IMR-90 (cell line): ENCODE measurements around the gene ENOX1. TPM values are rescaled to one million over a fixed set of nuclear protein-coding genes. Genes with fewer than 3 reads are reported as not detected.

Source experiments
- ATAC-seq: fragments of 200-7000 bp; cut with Tn5 transposase; 2 replicates; pipeline ENCODE4 v1.9.1; 2020; ENCODE audit warnings: low read depth, mild to moderate bottlenecking, moderate library complexity
- BruUV-seq: library from RNA; stranded (reverse); fragments of 400-500 nt; replicated peaks from 2 replicates; lab custom pipeline; 2021; lab: Mats Ljungman, UMichigan
- CTCF ChIA-PET: fragments of 300-600 bp; formaldehyde crosslinking; extraction: SDS; loops from one replicate; lab custom pipeline; 2021; ENCODE audit warnings: antibody characterized with exemption; lab: Yijun Ruan, JAX
- POLR2A ChIA-PET: fragments of 300-600 bp; sonication (Branson Sonifier 250); formaldehyde crosslinking; loops from one replicate; lab custom pipeline; 2022; ENCODE audit warnings: antibody characterized with exemption; ENCODE audit not compliant: unreplicated experiment; lab: Charles Lee
- DNase-seq: peaks from one replicate; pipeline ENCODE4 v3.0.0; 2013
- H2AFZ ChIP-seq: replicated peaks from 2 replicates; pipeline ENCODE3; 2013; ENCODE audit warnings: low read length, mild to moderate bottlenecking; ENCODE audit not compliant: poor library complexity
- H2AK5ac ChIP-seq: 2 replicates; pipeline ENCODE4 v1.6.1; 2013; ENCODE audit warnings: low read depth, low read length, inconsistent platforms
- H2AK9ac ChIP-seq: replicated peaks from 2 replicates; pipeline ENCODE3; 2013; ENCODE audit warnings: mild to moderate bottlenecking, low read depth, low read length, moderate library complexity; ENCODE audit not compliant: poor library complexity
- H2BK120ac ChIP-seq: 2 replicates; pipeline ENCODE4 v1.6.1; 2013; ENCODE audit warnings: low read depth, low read length, inconsistent platforms
- H2BK15ac ChIP-seq: 3 replicates; pipeline ENCODE4 v1.6.1; 2013; ENCODE audit warnings: low read depth, low read length, inconsistent platforms
- H2BK20ac ChIP-seq: 2 replicates; pipeline ENCODE4 v1.6.1; 2013; ENCODE audit warnings: low read depth, mild to moderate bottlenecking, inconsistent platforms, low read length, moderate library complexity
- H2BK5ac ChIP-seq: 2 replicates; pipeline ENCODE4 v1.6.1; 2013; ENCODE audit warnings: mild to moderate bottlenecking, low read depth, low read length, inconsistent platforms; ENCODE audit not compliant: poor library complexity, severe bottlenecking
- H3K14ac ChIP-seq: replicated peaks from 2 replicates; pipeline ENCODE4 v1.6.1; 2013; ENCODE audit warnings: low read depth, low read length, inconsistent platforms
- H3K18ac ChIP-seq: 2 replicates; pipeline ENCODE4 v1.6.1; 2013; ENCODE audit warnings: low read depth, low read length, control low read depth
- H3K23ac ChIP-seq: 2 replicates; pipeline ENCODE4 v1.6.1; 2013; ENCODE audit warnings: low read depth, low read length, inconsistent platforms
- H3K27ac ChIP-seq: 2 replicates; pipeline ENCODE4 v1.5.1; 2013; ENCODE audit warnings: mild to moderate bottlenecking, control low read depth, low read length; ENCODE audit not compliant: insufficient read depth
- H3K27me3 ChIP-seq: 2 replicates; pipeline ENCODE4 v1.6.1; 2013; ENCODE audit warnings: low read length; ENCODE audit not compliant: control insufficient read depth, insufficient read depth
- H3K36me3 ChIP-seq: 2 replicates; pipeline ENCODE4 v1.6.1; 2013; ENCODE audit warnings: low read length, mixed read lengths; ENCODE audit not compliant: control insufficient read depth, insufficient read depth
- H3K4ac ChIP-seq: 2 replicates; pipeline ENCODE4 v1.6.1; 2013; ENCODE audit warnings: low read depth, low read length, inconsistent platforms
- H3K4me1 ChIP-seq: 2 replicates; pipeline ENCODE4 v1.6.1; 2013; ENCODE audit warnings: low read length, mixed read lengths; ENCODE audit not compliant: control insufficient read depth, insufficient read depth
- H3K4me2 ChIP-seq: 2 replicates; pipeline ENCODE4 v1.6.1; 2013; ENCODE audit warnings: low read depth, mild to moderate bottlenecking, control low read depth, low read length, moderate library complexity
- H3K4me3 ChIP-seq: 2 replicates; pipeline ENCODE4 v1.5.1; 2013; ENCODE audit warnings: low read depth, mild to moderate bottlenecking, control low read depth, low read length, moderate library complexity; ENCODE audit not compliant: insufficient read depth
- H3K56ac ChIP-seq: 2 replicates; pipeline ENCODE4 v1.6.1; 2013; ENCODE audit warnings: low read length, inconsistent platforms; ENCODE audit not compliant: insufficient read depth; ENCODE audit errors: extremely low read depth
- H3K79me1 ChIP-seq, 2 experiments: 2 replicates each; pipeline ENCODE4 v1.6.1; 2013; ENCODE audit warnings: low read length in 2 of 2, inconsistent platforms in 1 of 2, low read depth in 1 of 2
- H3K9ac ChIP-seq: 2 replicates; pipeline ENCODE4 v1.6.1; 2013; ENCODE audit warnings: low read depth, low read length, control low read depth
- H3K9me1 ChIP-seq: 2 replicates; pipeline ENCODE4 v1.6.1; 2013; ENCODE audit warnings: low read length, inconsistent platforms; ENCODE audit not compliant: insufficient read depth
- H3K9me3 ChIP-seq: 2 replicates; pipeline ENCODE4 v1.6.1; 2013; ENCODE audit warnings: low read length; ENCODE audit not compliant: control insufficient read depth, insufficient read depth
- H4K20me1 ChIP-seq: 2 replicates; pipeline ENCODE4 v1.6.1; 2013; ENCODE audit warnings: low read length, inconsistent platforms; ENCODE audit not compliant: insufficient read depth
- H4K5ac ChIP-seq: 2 replicates; pipeline ENCODE4 v1.6.1; 2013; ENCODE audit warnings: mild to moderate bottlenecking, low read depth, low read length, control low read depth
- H4K8ac ChIP-seq, 2 experiments: 2 replicates each; pipeline ENCODE4 v1.6.1; 2013; ENCODE audit warnings: low read depth in 2 of 2, low read length in 2 of 2, control low read depth in 1 of 2, inconsistent platforms in 1 of 2
- H4K91ac ChIP-seq: 2 replicates; pipeline ENCODE4 v1.6.1; 2013; ENCODE audit warnings: low read depth, low read length, inconsistent platforms; ENCODE audit not compliant: insufficient read depth
- CHD1 ChIP-seq: IDR thresholded peaks from 2 replicates; pipeline ENCODE4 v1.6.1; 2012; ENCODE audit warnings: low read depth, low read length, improper control_type of control experiment
- NFE2L2 ChIP-seq: fragments of 150-350 bp; IDR thresholded peaks from 2 replicates; pipeline ENCODE4 v1.6.1; 2016; ENCODE audit warnings: low read depth, mild to moderate bottlenecking, low read length
- POLR2A ChIP-seq: IDR thresholded peaks from 2 replicates; pipeline ENCODE4 v1.6.1; 2012; ENCODE audit warnings: mild to moderate bottlenecking, low read depth, low read length
- RCOR1 ChIP-seq: IDR thresholded peaks from 2 replicates; pipeline ENCODE4 v1.6.1; 2012; ENCODE audit warnings: mild to moderate bottlenecking, low read length, improper control_type of control experiment; ENCODE audit not compliant: insufficient replicate concordance
- RFX5 ChIP-seq: IDR thresholded peaks from 2 replicates; pipeline ENCODE4 v1.8.0; 2012; ENCODE audit warnings: low read depth, mild to moderate bottlenecking, low read length, moderate library complexity
- SMC3 ChIP-seq: fragments of 150-350 bp; IDR thresholded peaks from 2 replicates; pipeline ENCODE4 v1.6.1; 2016; ENCODE audit warnings: low read depth, mild to moderate bottlenecking, antibody characterized with exemption, low read length, moderate library complexity
- dilution Hi-C: fragments of 300-500 bp; cut with HindIII; formaldehyde crosslinking; loops from one replicate; pipeline ENCODE4 v1.14.3; 2018; ENCODE audit warnings: low sequenced_read_pairs; ENCODE audit not compliant: unreplicated experiment
- in situ Hi-C: fragments of 300-500 bp; cut with MboI; formaldehyde crosslinking; loops from 3 replicates; pipeline ENCODE4 v1.14.3; 2019; ENCODE audit warnings: low sequenced_read_pairs, inconsistent platforms, mixed read lengths
- intact Hi-C: fragments of 100-400 bp; cut with micrococcal nuclease; formaldehyde crosslinking; loops from 2 replicates; pipeline ENCODE4 v1.10.0; 2022
- polyA plus RNA-seq, 3 experiments: library from polyadenylated mRNA; depleted of rRNA; stranded (reverse); fragments of >200 nt; gene quantifications; 2 replicates each; pipeline ENCODE4 v1.2.3, GENCODE V29; 2012; ENCODE audit warnings: low replicate concordance in 1 of 3
- total RNA-seq: library from RNA; depleted of rRNA; stranded (reverse); fragments of >200 nt; gene quantifications from 2 replicates; pipeline ENCODE4 v1.2.3, GENCODE V29; 2012

ENOX1 gene
- total and polyA plus RNA-seq, 2 of the 4 experiments (the other 2 are of a cell fraction) = 0.99 to 1.3 TPM

DNA sequence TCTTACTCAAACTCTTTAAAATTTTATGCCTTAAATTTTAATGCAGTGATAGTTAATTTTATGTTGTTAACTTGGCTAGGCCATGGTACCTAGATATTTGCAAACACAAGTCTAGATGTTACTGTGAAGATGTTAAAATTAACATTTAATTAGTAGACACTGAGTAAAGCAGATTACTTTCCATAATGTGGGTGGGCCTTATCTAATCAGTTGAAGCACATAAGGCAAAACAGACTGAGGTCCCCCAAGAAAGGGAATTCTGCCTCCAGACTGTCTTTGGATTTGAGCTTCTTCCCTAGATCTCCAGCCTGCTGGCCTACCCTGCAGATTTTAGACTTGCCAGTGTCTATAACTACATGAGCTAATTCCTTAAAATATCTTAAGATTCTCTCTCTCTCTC lies 294.0 kb downstream of the ENOX1 start:
- Histone ChIP-seq H3K4me2 (no peak overlapping the region), H4K8ac (no peak overlapping the region), H3K9ac (no peak overlapping the region), H3K18ac (no peak overlapping the region), H2BK20ac (no peak overlapping the region), H3K4me1 (no peaks in the 10 kb centered on the region), H3K36me3 (no peaks in the 10 kb centered on the region), H2BK15ac (no peak overlapping the region), H3K27ac (no peak overlapping the region), H4K91ac (no peak overlapping the region), H2BK120ac (no peak overlapping the region), H3K4ac (no peak overlapping the region), H3K14ac (no peak overlapping the region), H2BK5ac (no peak overlapping the region), H3K79me1 (no peaks in the 10 kb centered on the region), H3K9me3 (no peaks in the 10 kb centered on the region), H2AFZ (no peak overlapping the region), H3K23ac (no peak overlapping the region), H3K27me3 (no peaks in the 10 kb centered on the region), H4K5ac (no peak overlapping the region), H3K9me1 (no peaks in the 10 kb centered on the region), H2AK9ac (no peak overlapping the region), H2AK5ac (no peak overlapping the region), H3K4me3 (no peak overlapping the region), H4K20me1 (no peaks in the 10 kb centered on the region), H3K56ac (no peak overlapping the region)
- BruUV-seq = no TSS peak
- CTCF ChIA-PET = no interaction called here
- POLR2A ChIA-PET = no interaction called here
- TF ChIP-seq CHD1 (no peak), SMC3 (no peak), POLR2A (no peak), RCOR1 (no peak), RFX5 (no peak), NFE2L2 (no peak)
- intact Hi-C loops = no loop called here
- ATAC-seq = no peak
- in situ Hi-C loops = no loop called here
- dilution Hi-C loops = no loop called here
- no peak for DNase-seq
